ENCODE measurements around the gene RBFOX2. TPM values are rescaled to one million over a fixed set of nuclear protein-coding genes. Genes with fewer than 3 reads are reported as not detected.
"Not testable (repeated sequence)": the region's sequence is repeated elsewhere in the genome, so short reads cannot be mapped to it uniquely, and the experiment has no call there.

RBFOX2 gene
- total RNA-seq, 2 experiments from 2014 or later: 0.99 to 1.9 TPM

- Mint-ChIP-seq H3K27me3 (peaks cover 65% of the 10 kb centered on the region), H3K4me3 (no peak overlapping the region), H3K4me1 (peaks cover 13% of the 10 kb centered on the region), H3K9me3 (ENCODE audit: low read depth) (no peaks in the 10 kb centered on the region), H3K36me3 (peaks cover under 1% of the 10 kb centered on the region), H3K27ac (no peak overlapping the region)
- no peak for DNase-seq
- ATAC-seq: no peak
- CTCF ChIA-PET: no interaction called here
Observed at GRCh38 chr22:36032611-36033010, 4.0 kb upstream of the RBFOX2 start.

- Mint-ChIP-seq H3K27me3 (peaks cover 50% of the 10 kb centered on the region), H3K9me3 (ENCODE audit: low read depth) (no peaks in the 10 kb centered on the region), H3K36me3 (peaks cover 2% of the 10 kb centered on the region), H3K27ac (no peak overlapping the region), H3K4me1 (peaks cover 16% of the 10 kb centered on the region), H3K4me3 (peak overlapping the region; percentile 84)
- ATAC-seq (no peak), DNase-seq (no peak)
- CTCF ChIA-PET: interaction anchor here (4.1 kb wide), 1 partner anchor 37 kb away, joined by 33 read pairs; no protein-coding TSS in a partner anchor
Observed at GRCh38 chr22:36029406-36029755, 757 bp upstream of the RBFOX2 start.

GRCh38 chr22:36027935-36028645 is 534 bp downstream of the RBFOX2 start:
- DNase-seq (no peak), ATAC-seq (peak; percentile 25)
- H3K4me1 Mint-ChIP-seq: peaks cover 16% of the 10 kb centered on the region
- CTCF ChIA-PET: interaction anchor here (4.1 kb wide), 1 partner anchor 38 kb away, joined by 33 read pairs; no protein-coding TSS in a partner anchor
- H3K9me3 Mint-ChIP-seq (ENCODE audit: low read depth): no peaks in the 10 kb centered on the region
- H3K27me3 Mint-ChIP-seq: peaks cover 44% of the 10 kb centered on the region
- H3K27ac Mint-ChIP-seq: peak overlapping the region; percentile 37
- peak overlapping the region; percentile 84 for H3K4me3 Mint-ChIP-seq
- peaks cover 2% of the 10 kb centered on the region for H3K36me3 Mint-ChIP-seq

- Mint-ChIP-seq H3K36me3 (peaks cover 2% of the 10 kb centered on the region), H3K9me3 (ENCODE audit: low read depth) (no peaks in the 10 kb centered on the region), H3K4me3 (peak overlapping the region; percentile 74), H3K27me3 (peaks cover 41% of the 10 kb centered on the region), H3K4me1 (peaks cover 16% of the 10 kb centered on the region), H3K27ac (peak overlapping the region; percentile 37)
- DNase-seq (peak; percentile 43), ATAC-seq (no peak)
- CTCF ChIA-PET: interaction anchor here (4.1 kb wide), 1 partner anchor 38 kb away, joined by 33 read pairs; no protein-coding TSS in a partner anchor
Observed at GRCh38 chr22:36027579-36027934, 1.1 kb downstream of the RBFOX2 start.

- H3K36me3 Mint-ChIP-seq: peaks cover 2% of the 10 kb centered on the region
- DNase-seq (no peak), ATAC-seq (no peak)
- H3K9me3 Mint-ChIP-seq (ENCODE audit: low read depth): no peaks in the 10 kb centered on the region
- no peak overlapping the region for H3K27ac Mint-ChIP-seq
- H3K4me3 Mint-ChIP-seq: peak overlapping the region; percentile 3
- peaks cover 34% of the 10 kb centered on the region for H3K27me3 Mint-ChIP-seq
- H3K4me1 Mint-ChIP-seq: peaks cover 20% of the 10 kb centered on the region
- CTCF ChIA-PET: interaction anchor here (1.2 to 4.1 kb wide), 2 partner anchors 35 to 39 kb away, joined by 3 to 33 read pairs; no protein-coding TSS in a partner anchor
Observed at GRCh38 chr22:36026741-36027140, 1.9 kb downstream of the RBFOX2 start.

- DNase-seq (no peak), ATAC-seq (no peak)
- H3K9me3 Mint-ChIP-seq (ENCODE audit: low read depth): no peaks in the 10 kb centered on the region
- H3K4me1 Mint-ChIP-seq: peaks cover 13% of the 10 kb centered on the region
- no peak overlapping the region for H3K27ac Mint-ChIP-seq
- CTCF ChIA-PET: no interaction called here
- H3K36me3 Mint-ChIP-seq: peaks cover 2% of the 10 kb centered on the region
- no peak overlapping the region for H3K4me3 Mint-ChIP-seq
- H3K27me3 Mint-ChIP-seq: peaks cover 19% of the 10 kb centered on the region
Observed at GRCh38 chr22:36022697-36023096, 5.9 kb downstream of the RBFOX2 start.

- no peak overlapping the region for H3K27ac Mint-ChIP-seq
- no peak overlapping the region for H3K4me3 Mint-ChIP-seq
- H3K27me3 Mint-ChIP-seq: peaks cover 17% of the 10 kb centered on the region
Observed at GRCh38 chr22:36022162-36022561, 6.5 kb downstream of the RBFOX2 start.

GRCh38 chr22:36021606-36022153 is 6.9 kb downstream of the RBFOX2 start:
- Mint-ChIP-seq H3K36me3 (no peaks in the 10 kb centered on the region), H3K27ac (no peak overlapping the region), H3K9me3 (ENCODE audit: low read depth) (no peaks in the 10 kb centered on the region), H3K4me3 (no peak overlapping the region), H3K27me3 (peaks cover 13% of the 10 kb centered on the region), H3K4me1 (peaks cover 9% of the 10 kb centered on the region)
- DNase-seq (no peak), ATAC-seq (no peak)
- CTCF ChIA-PET: no interaction called here

More at GRCh38 chr22:36022162-36022561, 6.5 kb downstream of the RBFOX2 start:
- ATAC-seq (no peak), DNase-seq (no peak)
- CTCF ChIA-PET: no interaction called here
- peaks cover 9% of the 10 kb centered on the region for H3K4me1 Mint-ChIP-seq
- no peaks in the 10 kb centered on the region for H3K9me3 Mint-ChIP-seq (ENCODE audit: low read depth)
- no peaks in the 10 kb centered on the region for H3K36me3 Mint-ChIP-seq

- ATAC-seq; H3K9me3 Mint-ChIP-seq (ENCODE audit: low read depth); CTCF ChIA-PET; H3K27ac Mint-ChIP-seq; H3K4me1 Mint-ChIP-seq; H3K4me3 Mint-ChIP-seq; H3K27me3 Mint-ChIP-seq; DNase-seq; H3K36me3 Mint-ChIP-seq: not testable (repeated sequence)
Observed at GRCh38 chr22:36020865-36021264, 7.8 kb downstream of the RBFOX2 start.

GRCh38 chr22:36017651-36018091 is 11.0 kb downstream of the RBFOX2 start:
- CTCF ChIA-PET: interaction anchor here (0.6 to 2.0 kb wide), 3 partner anchors 15 to 47 kb away, joined by 3 to 4 read pairs (median 3); no protein-coding TSS in a partner anchor
- DNase-seq (no peak), ATAC-seq (no peak)
- no peak overlapping the region for H3K27ac Mint-ChIP-seq
- H3K36me3 Mint-ChIP-seq: no peaks in the 10 kb centered on the region
- no peak overlapping the region for H3K4me3 Mint-ChIP-seq
- H3K9me3 Mint-ChIP-seq (ENCODE audit: low read depth): no peaks in the 10 kb centered on the region
- peaks cover 9% of the 10 kb centered on the region for H3K4me1 Mint-ChIP-seq
- H3K27me3 Mint-ChIP-seq: peaks cover 14% of the 10 kb centered on the region

GRCh38 chr22:36016684-36017083 is 11.9 kb downstream of the RBFOX2 start:
- Mint-ChIP-seq H3K9me3 (ENCODE audit: low read depth) (no peaks in the 10 kb centered on the region), H3K27ac (no peak overlapping the region), H3K27me3 (peaks cover 14% of the 10 kb centered on the region), H3K4me1 (peaks cover 4% of the 10 kb centered on the region), H3K4me3 (no peak overlapping the region), H3K36me3 (no peaks in the 10 kb centered on the region)
- DNase-seq (no peak), ATAC-seq (no peak)
- CTCF ChIA-PET: interaction anchor here (2.0 kb wide), 1 partner anchor 48 kb away, joined by 4 read pairs; no protein-coding TSS in a partner anchor

- H3K27me3 Mint-ChIP-seq: peaks cover 15% of the 10 kb centered on the region
- DNase-seq: no peak
- no peak overlapping the region for H3K27ac Mint-ChIP-seq
- no peaks in the 10 kb centered on the region for H3K4me1 Mint-ChIP-seq
- H3K36me3 Mint-ChIP-seq: no peaks in the 10 kb centered on the region
- no peak overlapping the region for H3K4me3 Mint-ChIP-seq
- no peaks in the 10 kb centered on the region for H3K9me3 Mint-ChIP-seq (ENCODE audit: low read depth)
- no peak for ATAC-seq
- CTCF ChIA-PET: interaction anchor here (0.8 kb wide), 1 partner anchor 50 kb away, joined by 3 read pairs; no protein-coding TSS in a partner anchor
Observed at GRCh38 chr22:36015811-36016529, 12.7 kb downstream of the RBFOX2 start.

GRCh38 chr22:36015155-36015810 is 13.3 kb downstream of the RBFOX2 start:
- Mint-ChIP-seq H3K9me3 (ENCODE audit: low read depth) (no peaks in the 10 kb centered on the region), H3K4me1 (no peaks in the 10 kb centered on the region), H3K36me3 (no peaks in the 10 kb centered on the region), H3K4me3 (no peak overlapping the region), H3K27ac (no peak overlapping the region), H3K27me3 (peaks cover 16% of the 10 kb centered on the region)
- no peak for ATAC-seq
- CTCF ChIA-PET: interaction anchor here (0.8 kb wide), 1 partner anchor 50 kb away, joined by 3 read pairs; no protein-coding TSS in a partner anchor
- DNase-seq: no peak
